HCT116 (cell line): ENCODE data around the gene ACRBP. TPM values are rescaled to one million over a fixed set of nuclear protein-coding genes. Genes with fewer than 3 reads are reported as not detected.

Experiments
- ATAC-seq: fragments of 200-7000 bp; cut with Tn5 transposase; 2 replicates; pipeline ENCODE4 v1.9.1; 2020; ENCODE audit warnings: mild to moderate bottlenecking, moderate library complexity
- BruUV-seq: library from RNA; stranded (reverse); fragments of 400-500 nt; replicated peaks from 2 replicates; lab custom pipeline; 2021; lab: Mats Ljungman, UMichigan
- CTCF ChIA-PET: fragments of 300-600 bp; sonication (Branson Sonifier 250); formaldehyde crosslinking; loops from one replicate; lab custom pipeline; 2021; ENCODE audit warnings: antibody characterized with exemption; lab: Charles Lee
- POLR2A ChIA-PET: fragments of 300-600, 350-600 bp; sonication (Branson Sonifier 250); formaldehyde crosslinking; loops from one replicate; lab custom pipeline; 2021; ENCODE audit warnings: antibody characterized with exemption; lab: Charles Lee
- RAD21 ChIA-PET, 2 experiments: fragments of 300-600 bp; sonication (Branson Sonifier 250); formaldehyde crosslinking; loops; one replicate each; lab custom pipeline; 2023; ENCODE audit warnings: low total read pairs in 2 of 2; ENCODE audit not compliant: uncharacterized antibody in 2 of 2, unreplicated experiment in 2 of 2, low non-redundant PET in 1 of 2; lab: Charles Lee
- DNase-seq: peaks from one replicate; pipeline ENCODE4 v3.0.0-alpha.2; 2010; ENCODE audit warnings: low read depth, low spot score
- H2AFZ ChIP-seq: fragments of 200-600 bp; shearing (Covaris generic), sonication (generic); 2 replicates; pipeline ENCODE4 v1.6.1; 2017; ENCODE audit warnings: low read depth, mixed run types, mixed read lengths, antibody characterized with exemption, low read length; ENCODE audit not compliant: poor library complexity, severe bottlenecking
- H3K27ac ChIP-seq: 2 replicates; pipeline ENCODE4 v1.5.1; 2012; ENCODE audit warnings: low read depth, low read length
- H3K27me3 ChIP-seq: fragments of 200-600 bp; sonication (generic); 2 replicates; pipeline ENCODE4 v1.6.1; 2016; ENCODE audit warnings: mixed run types, low read length, mixed read lengths; ENCODE audit not compliant: insufficient read depth
- H3K36me3 ChIP-seq, 2 experiments: fragments of 200-500 bp in 1 of 2; fragments of 200-600 bp in 1 of 2; sonication (Bioruptor generic) in 1 of 2; sonication (generic) in 1 of 2; 2 replicates each; pipeline versions ENCODE4 v1.5.1 to v1.6.1; 2014 to 2016; ENCODE audit warnings: low read length in 2 of 2, inconsistent platforms in 1 of 2, mixed read lengths in 1 of 2, mixed run types in 1 of 2; ENCODE audit not compliant: insufficient read depth in 2 of 2, control insufficient read depth in 1 of 2
- H3K4me1 ChIP-seq, 2 experiments: fragments of 200-600 bp in 1 of 2; sonication (generic) in 1 of 2; 2 replicates each; pipeline versions ENCODE4 v1.5.1 to v1.6.1; 2012 to 2017; ENCODE audit warnings: low read length in 2 of 2, inconsistent platforms in 1 of 2, mild to moderate bottlenecking in 1 of 2, mixed read lengths in 1 of 2, mixed run types in 1 of 2, moderate library complexity in 1 of 2; ENCODE audit not compliant: insufficient read depth in 2 of 2, control insufficient read depth in 1 of 2
- H3K4me2 ChIP-seq: fragments of 200-600 bp; sonication (generic); 2 replicates; pipeline ENCODE4 v1.6.1; 2017; ENCODE audit warnings: mixed run types, low read length, mixed read lengths
- H3K4me3 ChIP-seq, 2 experiments: fragments of 200-600 bp in 1 of 2; sonication (generic) in 1 of 2; replicated peaks in 1 of 2; 2 replicates each; pipeline ENCODE4 v1.5.1; 2011 to 2016; ENCODE audit warnings: low read length in 2 of 2, control low read depth in 1 of 2, low read depth in 1 of 2, mild to moderate bottlenecking in 1 of 2, mixed read lengths in 1 of 2, mixed run types in 1 of 2
- H3K79me2 ChIP-seq: fragments of 200-600 bp; sonication (generic); 2 replicates; pipeline ENCODE4 v1.6.1; 2017; ENCODE audit warnings: mild to moderate bottlenecking, mixed run types, low read length, moderate library complexity, mixed read lengths; ENCODE audit not compliant: insufficient read depth
- H3K9ac ChIP-seq: fragments of 200-600 bp; sonication (generic); 2 replicates; pipeline ENCODE4 v1.6.1; 2016; ENCODE audit warnings: low read length, mixed read lengths
- H3K9me2 ChIP-seq: fragments of 200-600 bp; sonication (generic), shearing (Covaris generic); 2 replicates; pipeline ENCODE4 v1.6.1; 2017; ENCODE audit warnings: mixed run types, mild to moderate bottlenecking, moderate library complexity; ENCODE audit not compliant: insufficient read depth
- H3K9me3 ChIP-seq, 2 experiments: fragments of 200-500 bp in 1 of 2; fragments of 200-600 bp in 1 of 2; sonication (Bioruptor generic) in 1 of 2; sonication (generic) in 1 of 2; 2 replicates each; pipeline ENCODE4 v1.6.1; 2014 to 2017; ENCODE audit warnings: low read length in 2 of 2, mixed read lengths in 2 of 2, inconsistent platforms in 1 of 2, low read depth in 1 of 2, mild to moderate bottlenecking in 1 of 2, mixed run types in 1 of 2, moderate library complexity in 1 of 2; ENCODE audit not compliant: control insufficient read depth in 1 of 2, insufficient read depth in 1 of 2
- H4K20me1 ChIP-seq: fragments of 200-600 bp; sonication (generic), shearing (Covaris generic); 2 replicates; pipeline ENCODE4 v1.6.1; 2017; ENCODE audit warnings: mixed run types, mild to moderate bottlenecking, moderate library complexity; ENCODE audit not compliant: insufficient read depth
- EGR1 ChIP-seq: IDR thresholded peaks from 2 replicates; pipeline ENCODE4 v1.6.1; 2012; ENCODE audit warnings: low read depth
- EZH2phosphoT487 ChIP-seq: fragments of 200-600 bp; IDR thresholded peaks from 2 replicates; pipeline ENCODE4 v1.6.1; 2018; ENCODE audit warnings: antibody characterized with exemption, borderline replicate concordance
- POLR2AphosphoS5 ChIP-seq: IDR thresholded peaks from 2 replicates; pipeline ENCODE4 v1.6.1; 2011; ENCODE audit warnings: mild to moderate bottlenecking, low read depth, low read length, moderate library complexity
- RAD21 ChIP-seq: IDR thresholded peaks from 2 replicates; pipeline ENCODE4 v1.6.1; 2012; ENCODE audit warnings: low read depth, mild to moderate bottlenecking
- REST ChIP-seq: IDR thresholded peaks from 2 replicates; pipeline ENCODE4 v1.6.1; 2012; ENCODE audit warnings: low read depth
- YY1 ChIP-seq: IDR thresholded peaks from 2 replicates; pipeline ENCODE4 v1.6.1; 2011; ENCODE audit warnings: low read length, low read depth, moderate library complexity, mild to moderate bottlenecking; ENCODE audit not compliant: insufficient replicate concordance; ENCODE audit errors: extremely low read depth
- ZFX ChIP-seq: fragments of 450-650 bp; IDR thresholded peaks from 2 replicates; pipeline ENCODE4 v1.6.1; 2017
- intact Hi-C: fragments of 100-400 bp; cut with micrococcal nuclease; formaldehyde crosslinking; loops from 2 replicates; pipeline ENCODE4 v1.10.0; 2022
- total RNA-seq: library from RNA; stranded (reverse); gene quantifications from one replicate; pipeline ENCODE4 v1.2.1, GENCODE V29; 2021; ENCODE audit not compliant: unreplicated experiment
- TF ChIP-seq, protein P1 (sequence below), 3 experiments: fragments of 200-600 bp in 1 of 3; sonication (generic) in 1 of 3; IDR thresholded peaks in 2 of 3; conservative IDR thresholded peaks in 1 of 3; 2 replicates each; pipeline ENCODE4 v1.5.1; 2012 to 2017; ENCODE audit warnings: low read depth in 2 of 3, low read length in 2 of 3, antibody characterized with exemption in 1 of 3, borderline replicate concordance in 1 of 3, control low read depth in 1 of 3, mild to moderate bottlenecking in 1 of 3, mixed read lengths in 1 of 3, mixed run types in 1 of 3, moderate library complexity in 1 of 3; ENCODE audit not compliant: insufficient read depth in 1 of 3

Gene ACRBP
- total RNA-seq, 1 experiment from 2014 or later, result 1.0 TPM

GRCh38 chr12:6688999-6689882 lies 42.0 kb upstream of the ACRBP start, which contains the start of gene ZNF384 (continued):
- TF ChIP-seq REST, result no peak

- ChIA-PET CTCF (interaction anchor here (0.6 to 1.5 kb wide), 7 partner anchors 26 to 151 kb away, joined by 3 to 5 read pairs (median 3); partner anchors contain the start of gene COPS7A), POLR2A (interaction anchor here (1.0 to 2.1 kb wide), 13 partner anchors 35 to 255 kb away, joined by 3 to 28 read pairs (median 5); partner anchors contain the start of genes C12orf57, CDCA3, COPS7A and GAPDH), RAD21 (interaction anchor here (1.0 to 1.1 kb wide), 2 partner anchors 10 to 35 kb away, joined by 3 to 6 read pairs; partner anchors contain the start of gene COPS7A (in 1 of the 2))
- peaks cover 9 to 21% of the 10 kb centered on the region in 2 experiments for H3K4me1 ChIP-seq
- TF ChIP-seq POLR2AphosphoS5 (0 out of 2 replicates have a peak, but pooled peaks have one; percentile 5), YY1 (peak; percentile 28), EGR1 (no peak), ZFX (peak; percentile 33; the same call in 1 of the 2 replicates), EZH2phosphoT487 (no peak), RAD21 (no peak)
- TF ChIP-seq, protein P1, sequence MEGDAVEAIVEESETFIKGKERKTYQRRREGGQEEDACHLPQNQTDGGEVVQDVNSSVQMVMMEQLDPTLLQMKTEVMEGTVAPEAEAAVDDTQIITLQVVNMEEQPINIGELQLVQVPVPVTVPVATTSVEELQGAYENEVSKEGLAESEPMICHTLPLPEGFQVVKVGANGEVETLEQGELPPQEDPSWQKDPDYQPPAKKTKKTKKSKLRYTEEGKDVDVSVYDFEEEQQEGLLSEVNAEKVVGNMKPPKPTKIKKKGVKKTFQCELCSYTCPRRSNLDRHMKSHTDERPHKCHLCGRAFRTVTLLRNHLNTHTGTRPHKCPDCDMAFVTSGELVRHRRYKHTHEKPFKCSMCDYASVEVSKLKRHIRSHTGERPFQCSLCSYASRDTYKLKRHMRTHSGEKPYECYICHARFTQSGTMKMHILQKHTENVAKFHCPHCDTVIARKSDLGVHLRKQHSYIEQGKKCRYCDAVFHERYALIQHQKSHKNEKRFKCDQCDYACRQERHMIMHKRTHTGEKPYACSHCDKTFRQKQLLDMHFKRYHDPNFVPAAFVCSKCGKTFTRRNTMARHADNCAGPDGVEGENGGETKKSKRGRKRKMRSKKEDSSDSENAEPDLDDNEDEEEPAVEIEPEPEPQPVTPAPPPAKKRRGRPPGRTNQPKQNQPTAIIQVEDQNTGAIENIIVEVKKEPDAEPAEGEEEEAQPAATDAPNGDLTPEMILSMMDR (IDR thresholded peaks at IDR 0.05 in 2 of 3, conservative IDR thresholded peaks at IDR 0.05 in 1 of 3; ENCODE audit: borderline replicate concordance in 1 of 3, insufficient read depth in 1 of 3, low read depth in 2 of 3, low read length in 2 of 3), result no peak
- peaks cover 0 to 12% of the 10 kb centered on the region in 2 experiments; a peak in 1 of 4 replicates for H3K36me3 ChIP-seq
- H4K20me1 ChIP-seq, result peaks cover 11% of the 10 kb centered on the region; the same call in 1 of the 2 replicates
- no peaks in the 10 kb centered on the region for H3K27me3 ChIP-seq
- H3K27ac ChIP-seq, result peak overlapping the region; percentile 99
- peak overlapping the region; percentile 74 to 90 for H3K4me3 ChIP-seq
- TSS peak; percentile 58 for BruUV-seq
- peak overlapping the region; percentile 92 for H3K4me2 ChIP-seq
- intact Hi-C loops, result loop anchor here (2.0 kb wide), 1 partner anchor 26 kb away; the partner anchor contains the start of gene ING4
- no peaks in the 10 kb centered on the region for H3K9me3 ChIP-seq
- no peak overlapping the region for H2AFZ ChIP-seq
- no peaks in the 10 kb centered on the region for H3K9me2 ChIP-seq
- ATAC-seq (peak; percentile 1), DNase-seq (no peak)
- H3K79me2 ChIP-seq, result peaks cover 71% of the 10 kb centered on the region
- H3K9ac ChIP-seq, result peak overlapping the region; percentile 96
Observed at GRCh38 chr12:6688543-6688998, 41.3 kb upstream of the ACRBP start.
